Body of pancreas (tissue), 4 donors: ENCODE results near the gene ARG2. TPM values are rescaled to one million over a fixed set of nuclear protein-coding genes. Genes with fewer than 3 reads are reported as not detected.
A peak's percentile ranks its signal among the peaks of the same experiment; 100 is the strongest.

Experiments used
- ATAC-seq: fragments of 150-250 bp; one replicate; pipeline ENCODE4 v1.9.1; 2016
- DNase-seq, 4 donors: peaks; one replicate each; pipeline ENCODE4 v3.0.0-alpha.2; 2019
- H3K27ac ChIP-seq, 4 donors: fragments of 200-600 bp; sonication (generic); 1 replicate in 3 of 4; 2 replicates in 1 of 4; pipeline versions ENCODE4 v1.5.1 to v1.6.1; 2016 to 2019; ENCODE audit warnings: mild to moderate bottlenecking in 1 of 4, mixed read lengths in 1 of 4, moderate library complexity in 1 of 4
- H3K27me3 ChIP-seq, 2 donors: fragments of 200-600 bp; sonication (generic); one replicate each; pipeline ENCODE4 v1.6.0; 2016; ENCODE audit warnings: mild to moderate bottlenecking in 1 of 2
- H3K36me3 ChIP-seq, 2 donors: fragments of 200-600 bp; sonication (generic); replicated peaks in 1 of 2; 2 replicates each; pipeline ENCODE4 v1.5.1; 2016; ENCODE audit warnings: low read depth in 2 of 2; ENCODE audit not compliant: insufficient read depth in 1 of 2
- H3K4me1 ChIP-seq: fragments of 200-600 bp; sonication (generic); one replicate; pipeline ENCODE4 v1.6.0; 2016
- H3K4me3 ChIP-seq, 2 donors: fragments of 200-600 bp; sonication (generic); 1 replicate in 1 of 2; 2 replicates in 1 of 2; pipeline ENCODE4 v1.5.1; 2016 to 2019
- H3K9me3 ChIP-seq, 3 donors: fragments of 200-600 bp; sonication (generic); 1 replicate in 2 of 3; 2 replicates in 1 of 3; pipeline ENCODE4 v1.5.1; 2016
- CTCF ChIP-seq, 7 experiments: fragments of 450-650 bp in 4 of 7; fragments of 200-600 bp in 3 of 7; sonication (generic) in 3 of 7; IDR thresholded peaks; one replicate each; pipeline ENCODE4 v1.5.1; 2016 to 2019; ENCODE audit warnings: antibody characterized with exemption in 7 of 7
- POLR2A ChIP-seq, 3 donors: fragments of 450-650 bp; IDR thresholded peaks; one replicate each; pipeline ENCODE4 v1.6.1; 2016; ENCODE audit warnings: antibody characterized with exemption in 3 of 3, mild to moderate bottlenecking in 2 of 3
- WGBS, 2 donors: methylation state at CpG; one replicate each; pipeline ENCODE4 v1.1.5; 2017; 5-methylcytosine and 5-hydroxymethylcytosine counted together
- intact Hi-C: fragments of 100-400 bp; cut with DNase I; formaldehyde crosslinking; loops from one replicate; pipeline ENCODE4 v1.15.1; 2023
- total RNA-seq, 2 donors: library from RNA; depleted of rRNA; stranded (reverse); fragments of >200 nt; gene quantifications; one replicate each; pipeline ENCODE4 v1.1.0, GENCODE V29; 2016

The ARG2 gene
- total RNA-seq = 1 to 10 TPM; 3.6 to 4.6 TPM

GRCh38 chr14:67619446-67620216 lies at the start of gene ARG2:
ARG2 (plus strand) TSS chr14:67619920; CDS start chr14:67619978, 58 bp downstream.
- WGBS, 2 donors = 0 to 1% methylated on average over 23 to 62 of the region's 62 CpGs
- H3K4me1 ChIP-seq = peaks cover 12% of the 10 kb centered on the region
- H3K27ac ChIP-seq = peak within 1 kb of the TSS; percentile 30 to 82 (median 77)
- no peaks in the 10 kb centered on the region for H3K9me3 ChIP-seq
- ATAC-seq (peak; percentile 97), DNase-seq (peak; percentile 99 to 100 (median 100))
- H3K27me3 ChIP-seq = no peaks in the 10 kb centered on the region
- TF ChIP-seq POLR2A (IDR thresholded peaks at IDR 0.05) = peak; percentile 74 to 88 (median 87)
- TF ChIP-seq CTCF (IDR thresholded peaks at IDR 0.05) = peak in 3 of 7 experiments; percentile 9 to 39 (median 16)
- peak within 1 kb of the TSS in 1 of 2 donors; percentile 30 for H3K4me3 ChIP-seq
- intact Hi-C loops = no loop called here
- H3K36me3 ChIP-seq = no peaks in the 10 kb centered on the region

GRCh38 chr14:67570453-67570852 lies 49.3 kb upstream of the ARG2 start:
- ATAC-seq (no peak), DNase-seq (no peak)
- Histone ChIP-seq H3K36me3 (no peaks in the 10 kb centered on the region), H3K27me3 (no peaks in the 10 kb centered on the region), H3K27ac (no peak overlapping the region), H3K9me3 (no peaks in the 10 kb centered on the region), H3K4me3 (no peak overlapping the region), H3K4me1 (peaks cover 18% of the 10 kb centered on the region)
- 84 to 85% methylated on average over 7 of the region's 7 CpGs for WGBS, 2 donors
- intact Hi-C loops = loop anchor here (5.0 to 10.0 kb wide), 2 partner anchors 38 to 146 kb away; partner anchors contain the start of gene PLEKHH1
- TF ChIP-seq POLR2A (IDR thresholded peaks at IDR 0.05) = no peak
- TF ChIP-seq CTCF (IDR thresholded peaks at IDR 0.05) = no peak

- H3K4me1 ChIP-seq = peaks cover 18% of the 10 kb centered on the region
Observed at GRCh38 chr14:67571275-67571990, 48.3 kb upstream of the ARG2 start.

GRCh38 chr14:67571991-67572323 lies 47.8 kb upstream of the ARG2 start:
- H3K27me3 ChIP-seq = no peaks in the 10 kb centered on the region
- WGBS, 2 donors = 77 to 79% methylated on average over 14 to 15 of the region's 19 CpGs
- intact Hi-C loops = loop anchor here (5.0 to 10.0 kb wide), 2 partner anchors 40 to 147 kb away; partner anchors contain the start of gene PLEKHH1
- TF ChIP-seq POLR2A (IDR thresholded peaks at IDR 0.05) (no peak), CTCF (IDR thresholded peaks at IDR 0.05) (no peak)
- no peak overlapping the region for H3K27ac ChIP-seq
- no peak overlapping the region for H3K4me3 ChIP-seq
- ATAC-seq = no peak
- DNase-seq = no peak
- H3K4me1 ChIP-seq = peaks cover 20% of the 10 kb centered on the region
- no peaks in the 10 kb centered on the region for H3K9me3 ChIP-seq
- no peaks in the 10 kb centered on the region for H3K36me3 ChIP-seq

More at GRCh38 chr14:67571275-67571990, 48.3 kb upstream of the ARG2 start:
- H3K27me3 ChIP-seq = no peaks in the 10 kb centered on the region
- intact Hi-C loops = loop anchor here (5.0 to 10.0 kb wide), 2 partner anchors 39 to 147 kb away; partner anchors contain the start of gene PLEKHH1
- H3K4me3 ChIP-seq = no peak overlapping the region
- DNase-seq (peak; percentile 64 to 77 (median 70)), ATAC-seq (peak; percentile 62)
- H3K9me3 ChIP-seq = no peaks in the 10 kb centered on the region
- no peaks in the 10 kb centered on the region for H3K36me3 ChIP-seq
- 37 to 50% methylated on average over 9 to 14 of the region's 14 CpGs for WGBS, 2 donors
- TF ChIP-seq POLR2A (IDR thresholded peaks at IDR 0.05) (no peak), CTCF (IDR thresholded peaks at IDR 0.05) (peak; percentile 51 to 88 (median 75))
- no peak overlapping the region for H3K27ac ChIP-seq
